Gastroesophageal sphincter (tissue), 4 donors: ENCODE results near the gene ECSIT. TPM values are rescaled to one million over a fixed set of nuclear protein-coding genes. Genes with fewer than 3 reads are reported as not detected.

ENCODE experiments used
- ATAC-seq: fragments of 150-250 bp; one replicate; pipeline ENCODE4 v1.9.1; 2016; ENCODE audit warnings: mild to moderate bottlenecking, moderate library complexity
- H3K27ac ChIP-seq, 4 donors: fragments of 200-600 bp; sonication (generic) in 3 of 4; 1 replicate in 3 of 4; 2 replicates in 1 of 4; pipeline ENCODE4 v1.5.1; 2016 to 2019
- H3K27me3 ChIP-seq: fragments of 200-600 bp; sonication (generic); one replicate; pipeline ENCODE4 v1.5.1; 2019
- H3K36me3 ChIP-seq, 2 donors: fragments of 200-600 bp; sonication (generic); one replicate each; pipeline ENCODE4 v1.5.1; 2019; ENCODE audit warnings: control low read depth in 1 of 2
- H3K4me1 ChIP-seq, 3 donors: fragments of 200-600 bp; sonication (generic); 1 replicate in 2 of 3; 2 replicates in 1 of 3; pipeline ENCODE4 v1.5.1; 2016 to 2019; ENCODE audit warnings: control low read depth in 2 of 3
- H3K4me3 ChIP-seq, 2 donors: fragments of 200-600 bp; sonication (generic); one replicate each; pipeline ENCODE4 v1.5.1; 2019; ENCODE audit warnings: mild to moderate bottlenecking in 1 of 2, moderate library complexity in 1 of 2
- H3K9me3 ChIP-seq, 3 donors: fragments of 200-600 bp; sonication (generic); one replicate each; pipeline ENCODE4 v1.5.1; 2017 to 2019; ENCODE audit warnings: control low read depth in 2 of 3
- CTCF ChIP-seq, 4 experiments: fragments of 200-600 bp in 2 of 4; fragments of 450-650 bp in 2 of 4; sonication (generic) in 1 of 4; IDR thresholded peaks; one replicate each; pipeline ENCODE4 v1.5.1; 2017 to 2019; ENCODE audit warnings: antibody characterized with exemption in 4 of 4, mild to moderate bottlenecking in 2 of 4, moderate library complexity in 2 of 4
- EP300 ChIP-seq: sonication (generic); formaldehyde crosslinking; IDR thresholded peaks from one replicate; pipeline ENCODE4 v1.6.1; 2017; ENCODE audit warnings: antibody characterized with exemption, mild to moderate bottlenecking
- POLR2A ChIP-seq, 2 donors: fragments of 450-650 bp; IDR thresholded peaks; one replicate each; pipeline ENCODE4 v1.6.1; 2017; ENCODE audit warnings: antibody characterized with exemption in 2 of 2, mild to moderate bottlenecking in 2 of 2, moderate library complexity in 1 of 2
- POLR2AphosphoS5 ChIP-seq: sonication (generic); formaldehyde crosslinking; IDR thresholded peaks from one replicate; pipeline ENCODE4 v1.6.1; 2017; ENCODE audit warnings: antibody characterized with exemption
- WGBS, 2 donors: methylation state at CpG; one replicate each; pipeline ENCODE4 v1.1.5; 2018; ENCODE audit warnings: low coverage in 1 of 2; 5-methylcytosine and 5-hydroxymethylcytosine counted together
- total RNA-seq, 4 donors: library from RNA; depleted of rRNA; stranded (reverse); fragments of >200 nt; gene quantifications; one replicate each; pipeline ENCODE4 v1.1.0, GENCODE V29; 2016

ECSIT gene
- total RNA-seq, 4 donors from 2014 or later, result 50.1 to 88.3 (median 65.2) TPM

DNA sequence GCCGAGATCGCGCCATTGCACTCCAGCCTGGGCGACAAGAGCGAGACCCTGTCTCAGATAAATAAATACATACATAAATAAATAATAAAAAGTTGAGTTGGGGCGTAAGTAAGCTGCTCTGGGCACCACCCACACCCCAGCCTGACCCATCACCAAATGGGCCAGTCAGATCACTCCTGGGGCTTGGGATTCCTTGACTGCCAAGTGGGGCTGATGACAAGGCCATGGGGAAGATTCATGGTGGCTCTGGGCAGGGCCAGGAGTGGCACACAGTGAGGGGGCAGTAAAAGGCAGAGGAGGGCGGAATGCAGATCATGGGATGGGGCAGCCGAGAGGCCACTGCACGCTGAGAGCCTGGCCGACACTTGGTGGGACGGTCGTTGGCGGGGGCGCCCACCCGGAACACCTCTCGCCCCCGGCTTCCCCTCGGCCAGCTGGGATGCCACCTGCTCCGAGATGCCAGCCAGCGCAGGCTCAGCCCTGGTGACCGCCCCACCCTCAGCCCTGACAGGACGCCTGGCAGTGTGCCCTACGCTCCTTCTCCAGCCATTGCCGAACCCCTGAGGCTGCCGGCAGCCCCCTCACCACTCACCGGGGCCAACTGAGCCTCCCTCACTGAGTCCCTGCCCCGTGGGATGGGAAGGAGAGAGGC lies 34.2 kb downstream of the ECSIT start:
- H3K4me1 ChIP-seq, result peaks cover 0 to 4% (median 0%) of the 10 kb centered on the region in 3 donors
- WGBS, 2 donors, result 97 to 98% methylated on average over 6 to 8 of the region's 27 CpGs
- ATAC-seq, result no peak
- peaks cover 0 to 90% of the 10 kb centered on the region in 2 donors for H3K36me3 ChIP-seq
- H3K27ac ChIP-seq, result no peak overlapping the region
- TF ChIP-seq POLR2A (IDR thresholded peaks at IDR 0.05) (no peak), CTCF (IDR thresholded peaks at IDR 0.05) (no peak), EP300 (no peak), POLR2AphosphoS5 (no peak)
- H3K9me3 ChIP-seq, result no peaks in the 10 kb centered on the region
- H3K27me3 ChIP-seq, result no peaks in the 10 kb centered on the region
- no peak overlapping the region for H3K4me3 ChIP-seq

- Histone ChIP-seq H3K9me3 (no peaks in the 10 kb centered on the region), H3K4me1 (no peaks in the 10 kb centered on the region), H3K27me3 (peaks cover 31% of the 10 kb centered on the region), H3K4me3 (no peak overlapping the region), H3K36me3 (peaks cover 0 to 97% of the 10 kb centered on the region in 2 donors), H3K27ac (no peak overlapping the region)
- ATAC-seq, result no peak
- WGBS, 2 donors, result 100% methylated on average over 2 of the region's 7 CpGs; no CpG with 5 or more reads in 1 of the 2 donors
- no peak for TF ChIP-seq EP300
- no peak for TF ChIP-seq CTCF (IDR thresholded peaks at IDR 0.05)
- TF ChIP-seq POLR2AphosphoS5, result no peak
- TF ChIP-seq POLR2A (IDR thresholded peaks at IDR 0.05), result no peak
These were observed 39.6 kb downstream of the ECSIT start for GRCh38 chr19:11489378-11489777.

GRCh38 chr19:11486661-11487503 lies 42.1 kb downstream of the ECSIT start:
- Histone ChIP-seq H3K27ac (no peak overlapping the region), H3K36me3 (peaks cover 0 to 86% of the 10 kb centered on the region in 2 donors), H3K9me3 (no peaks in the 10 kb centered on the region), H3K4me3 (no peak overlapping the region), H3K27me3 (peaks cover 56% of the 10 kb centered on the region), H3K4me1 (peaks cover 0 to 15% (median 12%) of the 10 kb centered on the region in 3 donors)
- no peak for ATAC-seq
- 90 to 94% methylated on average over 2 to 12 of the region's 45 CpGs for WGBS, 2 donors
- TF ChIP-seq CTCF (IDR thresholded peaks at IDR 0.05), result no peak
- TF ChIP-seq POLR2A (IDR thresholded peaks at IDR 0.05), result no peak
- no peak for TF ChIP-seq EP300
- TF ChIP-seq POLR2AphosphoS5, result no peak

- H3K9me3 ChIP-seq, result no peaks in the 10 kb centered on the region
- no peak overlapping the region for H3K4me3 ChIP-seq
- ATAC-seq, result no peak
- no peak overlapping the region for H3K27ac ChIP-seq
- peaks cover 0 to 71% of the 10 kb centered on the region in 2 donors for H3K36me3 ChIP-seq
- H3K4me1 ChIP-seq, result peaks cover 0 to 31% (median 15%) of the 10 kb centered on the region in 3 donors
- WGBS, 2 donors, result 90 to 96% methylated on average over 2 to 4 of the region's 13 CpGs
- no peak for TF ChIP-seq POLR2A (IDR thresholded peaks at IDR 0.05)
- no peak for TF ChIP-seq CTCF (IDR thresholded peaks at IDR 0.05)
- no peak for TF ChIP-seq POLR2AphosphoS5
- TF ChIP-seq EP300, result no peak
- peaks cover 72% of the 10 kb centered on the region for H3K27me3 ChIP-seq
These were observed 43.6 kb downstream of the ECSIT start for GRCh38 chr19:11485245-11485837.
